SW480 (cell line): Measurements from ENCODE around the gene SCUBE1.

Experiments used
- DNase-seq: peaks from one replicate; pipeline ENCODE4 v3.0.0-alpha.2; 2016; ENCODE audit warnings: low spot score

Gene SCUBE1

GRCh38 chr22:43343262-43343669 lies at the start of gene SCUBE1:
SCUBE1 (minus strand) TSS chr22:43343372; CDS start chr22:43343261, 111 bp downstream.
- no peak for DNase-seq

DNA sequence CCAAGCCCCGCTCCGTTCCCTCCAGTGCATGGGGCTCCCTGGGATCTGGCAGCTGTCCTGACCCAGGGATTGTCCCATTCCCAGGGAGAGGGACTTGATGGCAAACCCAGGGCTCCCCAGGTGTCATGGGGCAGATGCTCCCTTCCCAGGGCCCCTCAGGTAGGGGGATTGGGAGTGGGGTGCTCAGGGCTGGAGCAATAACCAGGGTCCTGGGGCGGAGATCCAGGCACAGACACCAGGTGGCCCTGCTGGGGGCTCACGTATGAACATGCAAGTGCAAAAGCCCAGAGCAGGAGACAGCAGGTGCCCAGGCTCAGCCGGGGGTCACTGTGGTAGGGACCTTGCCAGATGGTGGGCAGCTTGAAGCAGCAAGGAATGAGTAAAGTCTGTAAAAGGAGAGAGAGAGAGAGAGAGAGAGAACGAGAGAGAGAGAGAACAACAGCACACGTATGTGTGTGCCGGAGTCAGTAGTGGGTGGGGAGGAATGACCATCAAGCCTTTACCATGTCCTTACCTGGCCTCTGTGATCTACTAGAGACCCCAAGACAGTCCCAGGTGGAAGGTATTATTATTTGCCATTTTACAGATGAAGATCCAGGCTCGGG lies 49.3 kb upstream of the SCUBE1 start:
- no peak for DNase-seq

- no peak for DNase-seq
Observed at GRCh38 chr22:43391306-43391705, 48.1 kb upstream of the SCUBE1 start.

GRCh38 chr22:43390872-43391271 lies 47.7 kb upstream of the SCUBE1 start:
- no peak for DNase-seq

- DNase-seq: no peak
Observed at GRCh38 chr22:43390166-43390565, 47.0 kb upstream of the SCUBE1 start.

DNA sequence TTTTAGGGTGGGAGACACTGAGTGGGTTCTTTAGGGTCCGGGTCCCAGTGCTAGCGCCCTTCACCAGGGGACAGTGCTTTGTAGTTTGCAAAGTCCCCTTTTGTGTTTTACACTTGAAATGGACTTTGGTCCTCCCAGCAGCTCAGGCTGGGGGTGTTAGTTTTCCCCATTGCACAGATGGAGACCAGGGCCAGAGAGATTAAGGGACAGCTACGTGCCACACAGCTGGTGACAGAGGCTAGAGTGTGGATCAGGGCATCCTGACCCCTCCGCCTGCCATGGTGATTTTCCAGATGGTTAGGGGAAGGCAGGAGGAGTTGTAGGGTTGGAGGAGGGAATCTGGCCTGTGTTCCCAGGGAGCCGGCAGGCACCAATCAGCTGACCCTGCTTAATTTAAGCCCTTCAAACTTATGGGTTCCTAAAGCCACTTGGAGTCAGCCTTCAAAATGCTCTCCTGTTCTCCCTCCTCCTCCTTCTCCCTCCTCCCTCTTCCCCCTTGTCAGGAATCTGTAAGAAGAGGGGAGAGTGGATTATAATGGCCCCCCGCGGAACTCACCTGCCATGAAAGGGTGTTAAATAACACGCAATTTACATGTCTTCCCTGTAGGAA lies 46.2 kb upstream of the SCUBE1 start:
- no peak for DNase-seq

DNA sequence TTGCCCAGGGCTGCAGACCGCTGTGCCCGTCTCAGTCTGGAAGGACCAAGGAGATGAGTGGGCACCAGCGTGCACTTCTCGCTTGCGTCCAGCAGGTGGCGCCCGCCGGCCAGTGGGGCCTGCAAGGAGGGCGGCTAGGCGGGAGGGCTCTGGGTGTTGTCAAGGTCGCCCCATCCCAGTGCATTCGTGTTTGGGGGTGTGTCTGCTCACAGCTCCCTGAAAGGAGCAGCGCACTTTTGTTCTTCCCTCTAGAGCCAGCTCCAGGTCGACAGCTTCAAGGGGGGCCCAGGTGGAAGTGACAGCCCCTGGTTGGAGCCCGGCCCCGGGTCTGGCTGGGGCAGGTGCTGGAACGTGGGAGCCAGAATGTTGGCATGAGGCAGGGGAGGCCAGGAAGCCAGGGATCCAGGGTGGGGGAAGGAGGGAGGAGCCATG lies 45.3 kb upstream of the SCUBE1 start:
- peak; percentile 44 for DNase-seq

GRCh38 chr22:43387815-43388214 lies 44.6 kb upstream of the SCUBE1 start:
- DNase-seq: no peak

DNA sequence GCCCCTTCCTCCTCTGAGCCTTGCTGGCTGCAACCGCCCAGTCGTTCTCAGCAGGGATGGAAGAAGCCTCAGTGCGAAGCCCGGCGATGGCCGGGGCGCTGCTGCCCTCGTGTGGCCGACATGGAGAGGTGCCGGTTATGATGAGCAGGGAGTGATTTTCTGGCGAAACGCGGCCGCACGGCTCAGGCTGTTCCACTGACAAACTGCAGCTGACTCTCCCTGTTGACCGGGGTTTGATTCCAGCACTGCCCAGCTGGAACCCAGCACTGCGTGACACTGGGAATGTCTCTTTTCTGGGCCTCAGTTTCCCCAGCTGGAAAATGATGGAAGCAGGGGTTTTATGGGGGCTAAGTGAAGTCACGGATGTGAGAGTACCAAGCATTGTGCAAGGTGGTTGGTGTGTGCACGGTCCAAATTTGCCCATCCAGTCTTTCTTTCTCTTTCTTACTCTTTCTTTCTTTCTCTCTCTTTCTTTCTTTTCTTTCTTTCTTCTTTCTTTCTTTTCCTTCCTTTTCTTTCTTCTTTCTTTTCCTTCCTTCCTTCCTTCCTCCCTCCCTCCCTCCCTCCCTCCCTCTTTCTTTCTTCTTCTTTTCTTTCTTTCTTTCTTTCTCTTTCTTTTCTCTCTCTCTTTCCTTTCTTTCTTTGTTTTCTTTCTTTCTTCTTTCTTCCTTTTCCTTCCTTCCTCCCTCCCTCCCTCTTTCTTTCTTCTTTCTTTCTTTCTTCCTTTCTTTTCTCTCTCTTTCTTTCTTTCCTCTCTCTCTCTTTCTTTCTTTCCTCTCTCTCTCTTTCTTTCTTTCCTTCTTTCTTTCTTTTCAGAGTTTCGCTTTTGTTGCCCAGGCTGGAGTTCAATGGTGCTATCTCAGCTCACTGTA lies 42.8 kb upstream of the SCUBE1 start:
- peak; percentile 65 for DNase-seq

GRCh38 chr22:43384863-43385262 lies 41.7 kb upstream of the SCUBE1 start:
- no peak for DNase-seq

DNA sequence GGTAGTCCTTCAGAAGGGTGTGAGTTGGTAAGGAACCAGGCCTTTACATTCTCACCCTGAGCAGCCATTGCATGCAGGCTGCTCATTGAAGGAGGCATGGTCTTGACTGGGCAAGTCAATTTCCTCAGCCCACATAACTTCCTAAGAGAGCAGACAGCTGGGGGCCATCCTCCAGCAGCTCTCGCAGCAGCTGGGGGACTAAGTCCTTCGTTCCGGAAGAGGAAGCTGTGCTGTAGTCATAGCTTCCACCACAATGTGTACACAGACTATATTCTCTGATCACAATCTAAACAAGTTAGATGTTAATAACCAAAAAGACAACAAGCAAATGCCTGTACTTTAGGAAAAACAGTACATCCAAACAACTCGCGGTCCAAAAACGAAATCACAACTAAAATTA lies 38.5 kb upstream of the SCUBE1 start:
- DNase-seq: no peak

- DNase-seq: peak; percentile 13
Observed at GRCh38 chr22:43377896-43378704, 34.9 kb upstream of the SCUBE1 start.

DNA sequence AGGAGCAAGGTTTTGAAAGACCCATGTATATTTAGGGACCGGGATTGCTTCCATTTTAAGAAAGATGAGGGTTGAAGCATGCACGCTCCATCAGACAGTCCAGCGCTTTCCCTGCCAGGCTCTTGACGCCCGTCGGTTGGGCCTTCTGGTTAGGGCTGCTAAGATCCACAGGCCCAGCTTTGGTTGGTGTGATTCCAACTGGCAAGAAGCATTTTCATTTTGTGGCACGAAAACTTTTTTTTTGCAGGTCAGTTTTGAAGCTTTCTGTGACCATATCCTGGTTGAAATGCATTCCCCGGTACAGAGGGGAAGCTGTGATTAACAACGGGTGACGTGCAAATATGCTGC lies 34.4 kb upstream of the SCUBE1 start:
- DNase-seq: no peak

- no peak for DNase-seq
Observed at GRCh38 chr22:43376765-43377547, 33.8 kb upstream of the SCUBE1 start.

- DNase-seq: no peak
Observed at GRCh38 chr22:43375951-43376455, 32.8 kb upstream of the SCUBE1 start.

GRCh38 chr22:43370036-43370435 lies 26.9 kb upstream of the SCUBE1 start:
- no peak for DNase-seq

DNA sequence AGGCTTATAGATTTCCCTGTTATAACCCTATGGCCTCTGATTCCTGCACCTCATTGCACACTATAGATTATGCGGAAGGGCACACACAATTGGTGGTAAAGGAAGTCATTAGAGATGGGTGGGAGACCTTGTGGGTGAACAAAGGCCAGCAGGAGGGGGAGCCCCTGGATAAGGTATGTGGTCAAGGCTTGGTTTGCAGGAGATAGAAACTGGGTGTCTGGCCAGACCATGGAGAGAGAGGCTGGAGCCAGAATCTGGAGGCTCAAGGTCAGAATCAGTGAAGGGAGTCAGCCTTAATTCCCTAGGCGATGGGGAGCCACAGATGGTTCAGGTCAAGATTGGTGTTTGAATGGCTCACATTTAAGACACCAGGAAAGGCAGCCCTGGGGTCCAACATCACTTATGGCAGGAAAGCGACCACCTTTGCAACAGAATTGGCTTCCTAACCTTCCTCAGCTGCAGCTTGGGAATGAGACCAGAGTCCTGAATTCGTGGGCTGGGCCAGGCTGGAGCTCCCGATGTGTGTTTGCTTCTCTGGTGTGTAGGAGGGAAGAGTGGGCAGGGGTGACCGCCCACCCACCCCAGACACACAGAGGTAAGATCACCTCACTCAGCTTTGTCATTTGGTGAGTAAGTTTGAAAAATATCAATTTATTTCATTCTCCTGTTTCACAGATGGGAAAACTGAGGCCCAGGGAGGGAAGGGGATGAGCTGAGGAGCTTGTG lies 22.7 kb upstream of the SCUBE1 start:
- DNase-seq: no peak

DNA sequence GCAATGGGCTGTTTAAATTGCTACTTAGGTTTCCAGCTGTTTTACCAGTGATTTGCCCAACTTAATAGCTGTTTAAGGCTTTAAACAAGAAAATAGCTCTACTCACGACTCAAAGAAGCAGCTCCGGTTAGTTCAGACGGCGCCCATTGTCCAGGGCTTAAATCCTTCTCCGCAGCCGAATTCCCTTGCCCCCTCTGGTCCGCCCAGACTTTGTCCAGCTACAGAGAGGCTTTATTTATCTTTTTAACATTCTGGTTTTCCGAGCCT lies 20.9 kb upstream of the SCUBE1 start:
- no peak for DNase-seq

DNA sequence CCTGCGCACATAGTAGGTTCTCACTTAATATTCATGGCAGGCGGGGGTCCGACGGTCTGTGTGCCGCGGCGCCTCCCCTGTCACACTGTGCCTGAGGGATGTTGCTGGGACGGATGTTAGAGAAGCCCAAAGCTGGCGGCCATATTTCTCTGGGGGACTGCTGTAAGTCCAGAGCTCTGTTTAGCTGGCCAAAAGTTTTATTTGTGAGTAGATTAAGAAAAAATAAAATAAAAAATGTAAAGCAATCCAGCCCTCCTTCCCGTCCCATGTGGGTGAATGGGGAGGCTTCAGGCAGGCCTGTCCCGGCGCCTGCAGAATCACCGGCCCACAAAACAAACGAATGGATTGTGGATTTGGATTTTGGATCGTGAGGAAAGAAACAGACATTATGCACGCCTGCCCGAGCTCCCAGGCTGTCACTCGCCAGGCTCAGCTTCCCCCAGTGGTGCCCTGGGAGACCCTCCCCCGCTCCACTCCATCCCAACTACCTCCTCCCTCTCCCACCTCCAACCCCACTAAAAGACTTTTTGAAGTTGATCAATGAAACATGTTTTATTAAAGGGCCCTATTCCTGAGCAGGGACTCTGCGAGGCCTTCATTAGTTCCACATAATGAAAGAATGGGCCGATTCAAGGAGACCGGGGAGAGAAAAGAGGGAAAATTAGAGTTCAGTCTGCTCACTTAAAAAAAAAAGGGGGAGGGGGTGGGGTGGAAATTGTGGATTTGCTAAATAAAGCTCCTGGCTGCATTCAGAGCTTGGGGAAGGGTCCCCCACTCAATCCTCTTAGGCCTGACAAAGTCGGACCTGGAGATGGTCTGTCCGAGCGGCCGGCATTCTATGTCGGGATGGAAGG lies 20.4 kb upstream of the SCUBE1 start:
- DNase-seq: no peak

- DNase-seq: no peak
Observed at GRCh38 chr22:43360576-43360975, 17.4 kb upstream of the SCUBE1 start.
